GM21723 (cell line): Measurements from ENCODE around the gene HOXD4.

ENCODE experiments used
- ATAC-seq: cut with Tn5 transposase; IDR thresholded peaks from one replicate; pipeline ENCODE4 v1.9.1; 2021; ENCODE audit warnings: mild to moderate bottlenecking, moderate library complexity; ENCODE audit not compliant: unreplicated experiment

The HOXD4 gene

DNA sequence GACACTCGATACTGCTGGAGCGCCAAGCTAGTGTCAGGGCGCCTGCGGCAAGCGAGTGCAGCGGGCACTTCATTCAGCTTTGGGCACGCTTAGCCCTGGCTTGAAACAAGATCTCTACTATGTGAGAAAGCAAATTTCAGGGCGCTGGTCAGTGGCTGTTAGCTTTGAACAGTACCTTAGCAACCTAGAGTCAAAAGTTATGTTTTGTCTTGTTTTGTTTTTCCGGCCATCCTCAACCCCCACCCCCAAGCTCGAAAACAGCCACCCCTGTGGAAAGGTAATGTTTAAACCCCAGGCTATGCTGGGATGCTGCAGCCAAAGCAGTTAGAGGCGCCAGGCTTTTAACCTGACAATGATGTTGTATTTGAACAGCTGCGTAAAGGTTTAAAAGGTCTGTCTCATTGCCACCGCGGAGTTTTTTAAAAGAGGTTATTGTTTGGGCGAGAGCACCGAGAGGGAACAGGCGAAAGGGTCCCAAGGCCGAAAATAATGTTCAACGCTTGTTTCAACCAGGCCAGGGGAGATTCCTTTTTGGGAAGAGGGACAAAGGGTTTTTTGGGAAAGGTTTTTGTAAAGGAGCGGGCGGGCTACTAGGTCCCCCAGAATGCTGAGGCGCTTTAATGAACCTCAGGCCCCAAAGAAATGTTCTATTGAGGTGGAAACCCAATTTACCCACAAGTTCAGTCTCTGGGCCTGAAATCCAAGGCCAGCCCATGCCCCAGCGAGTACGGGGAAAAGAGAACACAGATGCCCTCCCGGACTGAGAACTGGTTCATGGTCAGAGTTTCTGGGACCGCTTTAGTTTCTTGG lies 37.0 kb upstream of the HOXD4 start:
- ATAC-seq = no peak

DNA sequence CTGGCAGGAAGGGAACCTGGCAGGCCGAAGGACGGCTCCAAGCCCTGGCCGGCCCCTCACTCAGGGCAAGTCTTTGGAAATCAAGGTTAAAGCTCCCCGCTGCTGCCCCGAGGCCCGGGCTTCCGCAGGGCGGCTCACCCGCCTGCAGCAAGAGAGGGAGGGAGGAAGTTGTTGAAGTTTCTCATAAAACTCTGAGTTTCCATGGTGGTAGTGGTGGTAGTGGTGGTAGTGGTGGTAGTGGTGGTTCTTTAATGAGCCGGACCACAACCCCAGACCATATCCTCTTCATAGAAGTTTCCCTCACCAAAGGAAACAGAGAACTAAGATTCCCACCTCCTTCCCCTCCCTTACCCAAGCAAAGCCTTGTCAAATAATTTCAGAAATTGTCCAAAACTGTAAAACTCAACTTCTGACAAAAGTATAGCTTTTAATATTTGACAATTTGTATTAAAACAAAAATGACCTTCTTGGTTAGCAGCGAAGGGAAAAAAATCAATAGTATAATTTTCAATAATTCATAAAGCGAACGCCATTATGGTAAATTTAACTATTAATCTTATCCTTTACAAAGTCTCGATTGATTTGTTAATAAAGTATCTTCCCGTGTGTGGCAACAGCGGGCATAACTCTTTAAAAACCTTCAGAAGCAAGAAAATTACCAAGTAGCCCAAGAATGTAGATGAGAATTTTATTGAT lies 36.3 kb upstream of the HOXD4 start:
- ATAC-seq = no peak

DNA sequence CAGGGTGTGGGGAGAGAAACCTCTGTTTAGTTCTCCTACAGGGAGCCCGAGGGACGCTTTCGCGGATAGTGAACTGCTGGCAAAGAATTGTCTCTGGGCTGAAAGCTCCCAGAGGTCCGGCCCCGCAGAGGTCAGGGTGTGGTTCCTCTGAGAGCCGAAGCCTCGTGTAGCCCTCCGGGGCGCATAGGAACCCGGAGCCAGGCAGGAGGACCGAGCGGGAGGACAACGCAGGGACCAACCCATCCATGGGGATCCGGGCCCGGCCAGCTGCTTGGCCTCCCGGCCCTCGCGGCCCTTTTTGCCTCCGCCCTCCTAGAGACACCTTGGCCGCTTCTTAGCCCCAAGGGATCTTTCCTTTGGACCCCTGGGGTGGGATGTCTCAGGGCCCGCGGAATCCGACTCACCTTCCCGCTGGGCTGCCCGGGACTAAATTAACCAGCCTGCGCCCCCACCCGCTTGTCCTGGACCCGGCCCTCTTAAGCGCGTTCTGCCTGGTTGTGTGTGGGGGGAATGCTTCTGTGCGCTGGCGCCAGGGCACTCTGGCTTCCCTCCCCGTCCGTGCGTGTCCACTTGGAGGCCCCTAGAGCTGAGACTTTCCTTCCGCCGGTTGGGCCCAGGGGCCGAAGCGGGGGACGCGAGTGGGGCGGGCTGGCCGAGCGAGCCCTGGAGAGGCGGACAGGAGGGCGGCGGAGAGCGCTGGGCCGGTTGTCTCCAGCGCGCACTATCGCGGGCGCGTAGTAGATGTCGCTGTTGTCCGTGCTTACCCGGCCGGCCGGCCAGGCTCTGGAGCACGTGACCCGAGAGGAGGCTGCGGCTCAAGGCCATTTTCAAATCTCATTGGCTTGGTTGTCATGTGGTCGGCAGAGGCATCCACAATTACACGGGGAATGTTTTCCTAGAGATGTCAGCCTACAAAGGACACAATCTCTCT lies 35.2 kb upstream of the HOXD4 start, which contains the start of gene HOXD10:
HOXD10 (plus strand) TSS at position 896 of the 931 bp plus-strand sequence. CDS start 56 bp downstream, outside the sequence.
- no peak for ATAC-seq

- ATAC-seq = no peak
These were observed 34.1 kb upstream of the HOXD4 start for GRCh38 chr2:176117162-176117822.

DNA sequence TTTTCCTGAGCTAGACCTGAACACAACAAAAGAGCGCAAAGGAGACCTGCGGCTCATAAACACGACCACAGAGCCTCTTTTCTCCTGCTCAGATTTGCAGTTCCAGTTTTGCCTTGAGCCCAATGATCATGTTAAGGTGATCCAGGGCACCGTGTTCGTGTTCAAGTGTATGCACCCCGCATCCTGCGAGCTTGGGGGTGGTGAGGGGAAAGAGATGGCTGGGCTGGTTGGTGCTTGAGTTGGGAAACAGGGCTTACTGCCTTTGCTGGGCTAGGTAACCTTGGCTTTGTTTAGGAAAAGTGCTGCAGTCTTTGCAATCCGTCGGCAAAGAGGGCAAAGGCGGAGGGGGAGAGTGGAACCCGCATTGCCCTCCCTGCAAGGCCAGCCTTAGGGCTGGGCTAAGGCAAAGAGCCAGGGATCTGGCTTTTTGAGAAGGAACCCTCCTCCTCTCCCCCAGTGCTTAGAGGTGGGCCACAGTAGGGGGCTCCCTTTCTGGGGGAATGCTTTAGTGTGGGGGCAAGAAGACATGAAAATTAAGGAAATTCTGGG lies 33.5 kb upstream of the HOXD4 start:
- ATAC-seq = no peak

- ATAC-seq = no peak
These were observed 32.6 kb upstream of the HOXD4 start for GRCh38 chr2:176118601-176119339.

- no peak for ATAC-seq
These were observed 30.8 kb upstream of the HOXD4 start for GRCh38 chr2:176120364-176121189.

DNA sequence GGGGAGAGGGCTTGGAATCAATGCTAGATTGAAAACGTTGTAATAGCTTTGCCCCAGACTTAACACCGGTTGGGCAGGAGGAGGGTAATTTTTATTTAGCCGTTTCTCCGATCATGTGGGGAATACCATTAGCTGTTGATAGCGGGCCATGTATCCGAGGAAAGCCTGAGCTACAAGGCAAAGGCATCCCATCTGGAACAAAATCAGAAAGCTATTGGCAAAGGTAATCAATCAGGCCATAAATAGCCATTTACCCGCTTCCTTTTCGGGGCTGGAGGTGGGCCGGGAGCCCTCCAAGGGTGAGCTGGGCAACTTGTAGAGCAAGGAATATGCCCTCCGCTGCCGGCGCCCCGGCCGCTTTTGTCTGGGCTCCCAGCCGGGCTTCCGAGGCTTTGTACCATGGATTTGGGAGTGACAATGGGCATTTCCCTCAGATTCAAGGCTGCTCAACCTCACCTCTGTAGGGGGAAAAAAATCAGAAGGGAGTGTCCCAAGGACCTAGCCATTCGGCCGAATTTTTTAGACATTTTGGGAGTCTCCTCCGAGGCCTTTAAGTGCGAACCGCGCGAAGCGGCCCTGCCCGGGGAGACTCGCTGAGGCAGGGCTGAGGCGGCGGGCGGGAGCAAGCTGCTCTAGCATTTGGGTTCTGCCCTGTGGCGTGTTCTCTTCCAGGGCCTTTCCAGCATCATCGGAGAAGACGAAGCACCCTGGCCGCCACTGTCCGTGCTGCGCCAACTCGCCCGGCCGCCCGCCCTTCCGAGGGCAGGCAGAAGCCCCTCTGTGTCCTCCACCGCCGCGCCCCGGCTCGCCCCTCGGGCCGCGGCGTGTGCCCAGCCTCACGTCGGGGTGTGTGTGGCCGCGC lies 29.9 kb upstream of the HOXD4 start:
- no peak for ATAC-seq

GRCh38 chr2:176122052-176122682 lies 29.2 kb upstream of the HOXD4 start:
- no peak for ATAC-seq

DNA sequence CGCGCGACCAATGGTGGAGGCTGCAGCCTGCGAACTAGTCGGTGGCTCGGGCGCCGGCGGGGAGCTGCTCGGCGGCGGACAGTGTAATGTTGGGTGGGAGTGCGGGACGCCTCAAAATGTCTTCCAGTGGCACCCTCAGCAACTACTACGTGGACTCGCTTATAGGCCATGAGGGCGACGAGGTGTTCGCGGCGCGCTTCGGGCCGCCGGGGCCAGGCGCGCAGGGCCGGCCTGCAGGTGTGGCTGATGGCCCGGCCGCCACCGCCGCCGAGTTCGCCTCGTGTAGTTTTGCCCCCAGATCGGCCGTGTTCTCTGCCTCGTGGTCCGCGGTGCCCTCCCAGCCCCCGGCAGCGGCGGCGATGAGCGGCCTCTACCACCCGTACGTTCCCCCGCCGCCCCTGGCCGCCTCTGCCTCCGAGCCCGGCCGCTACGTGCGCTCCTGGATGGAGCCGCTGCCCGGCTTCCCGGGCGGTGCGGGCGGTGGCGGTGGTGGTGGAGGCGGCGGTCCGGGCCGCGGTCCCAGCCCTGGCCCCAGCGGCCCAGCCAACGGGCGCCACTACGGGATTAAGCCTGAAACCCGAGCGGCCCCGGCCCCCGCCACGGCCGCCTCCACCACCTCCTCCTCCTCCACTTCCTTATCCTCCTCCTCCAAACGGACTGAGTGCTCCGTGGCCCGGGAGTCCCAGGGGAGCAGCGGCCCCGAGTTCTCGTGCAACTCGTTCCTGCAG lies 28.5 kb upstream of the HOXD4 start, which contains the start of gene HOXD9:
HOXD9 (plus strand) TSS at position 37 of the 728 bp plus-strand sequence; CDS start at position 87, 50 bp downstream.
- ATAC-seq = no peak

GRCh38 chr2:176123411-176124109 lies 27.8 kb upstream of the HOXD4 start:
- ATAC-seq = no peak

DNA sequence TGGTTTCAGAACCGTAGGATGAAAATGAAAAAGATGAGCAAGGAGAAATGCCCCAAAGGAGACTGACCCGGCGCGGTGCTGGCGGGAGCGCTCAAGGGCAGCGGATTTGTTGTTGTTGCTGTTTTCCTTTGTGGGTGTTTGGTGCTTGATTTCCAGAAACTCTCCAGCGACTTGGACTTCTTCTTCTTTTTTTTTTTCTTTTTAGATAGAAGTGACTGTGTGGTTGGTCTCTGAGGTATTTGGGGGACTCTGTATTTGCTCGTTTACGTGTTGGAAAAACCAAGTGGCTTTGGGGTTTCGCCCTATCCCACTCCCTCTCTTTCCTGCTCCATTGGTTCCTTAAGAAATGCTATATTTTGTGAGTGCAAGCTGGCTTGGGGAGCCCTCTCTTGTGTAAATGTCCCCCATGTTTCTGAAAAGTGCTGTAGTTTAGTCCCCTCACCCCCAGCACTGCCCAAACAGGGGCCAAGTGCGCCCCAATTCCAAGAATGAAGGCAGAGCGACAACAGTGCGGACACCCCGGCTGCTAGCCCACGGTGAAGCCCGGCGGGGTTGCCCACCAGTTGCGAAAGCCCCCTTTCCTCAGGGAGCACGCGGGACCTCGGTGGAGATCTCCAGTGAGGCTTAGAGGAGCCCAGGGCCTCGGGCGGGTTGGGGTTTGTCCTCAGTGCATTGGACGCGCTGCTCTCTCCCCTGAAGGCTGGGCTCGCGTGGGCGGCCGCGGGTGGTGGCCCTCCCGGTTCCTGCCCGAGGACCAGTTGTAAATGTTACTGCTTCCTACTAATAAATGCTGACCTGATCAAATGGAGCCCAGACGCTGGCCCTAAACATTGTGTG lies 27.0 kb upstream of the HOXD4 start:
- ATAC-seq = no peak

GRCh38 chr2:176124947-176125771 lies 26.2 kb upstream of the HOXD4 start:
- no peak for ATAC-seq

DNA sequence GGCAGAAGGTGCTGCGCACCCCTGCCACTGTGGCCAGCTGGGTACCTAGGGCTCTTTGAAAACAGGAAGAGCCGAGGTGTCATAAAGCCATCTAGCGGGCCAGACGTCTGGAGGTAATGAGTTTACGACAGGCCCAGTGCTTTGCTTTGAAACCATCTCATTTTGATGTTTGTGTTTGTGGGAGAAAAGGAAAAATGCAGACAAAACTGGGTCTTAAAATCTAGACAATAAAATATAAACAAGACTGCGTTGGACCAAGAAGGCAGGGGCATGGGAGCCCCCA lies 25.6 kb upstream of the HOXD4 start:
- ATAC-seq = no peak
